Measurements from ENCODE around the gene CARS1. TPM values are rescaled to one million over a fixed set of nuclear protein-coding genes. Genes with fewer than 3 reads are reported as not detected.
A peak's percentile ranks its signal among the peaks of the same experiment; 100 is the strongest.

Gene CARS1
- total and polyA plus RNA-seq, 9 of the 15 experiments (the other 6 are each of a cell fraction or from before 2014, with no cell fraction given) = 14.4 to 106 (median 73.6) TPM

- CTCF ChIA-PET (ENCODE audit: low intra/inter-chr PET ratio) = interaction anchor here (1.3 to 4.1 kb wide), 2 partner anchors 51 to 556 kb away, joined by 4 to 68 read pairs; no protein-coding TSS in a partner anchor
- H3K36me3 ChIP-seq (ENCODE audit: control insufficient read depth, insufficient read depth, low read length) = no peaks in the 10 kb centered on the region
Observed at GRCh38 chr11:3089236-3090061, 32.2 kb upstream of the CARS1 start.

GRCh38 chr11:3088806-3089205, 31.6 kb upstream of the CARS1 start:
- POLR2A ChIA-PET = no interaction called here
- Histone ChIP-seq H3K4me3 (no peak overlapping the region), H3K36me3 (ENCODE audit: control insufficient read depth, insufficient read depth, low read length) (no peaks in the 10 kb centered on the region), H3K27ac (ENCODE audit: extremely low read depth, low read depth, low read length) (no peak overlapping the region), H2AFZ (ENCODE audit: low read depth, low read length) (no peak overlapping the region), H3K9me3 (replicated peaks; ENCODE audit: control insufficient read depth, insufficient read depth, low read depth, low read length) (no peaks in the 10 kb centered on the region), H3K79me2 (ENCODE audit: control insufficient read depth, insufficient read depth, low read length) (no peaks in the 10 kb centered on the region), H3K9me1 (ENCODE audit: control insufficient read depth, insufficient read depth, low read length) (no peaks in the 10 kb centered on the region), H3K4me2 (ENCODE audit: insufficient read depth, low read length) (no peak overlapping the region), H3K27me3 (ENCODE audit: control insufficient read depth in 2 of 2, insufficient read depth in 2 of 2, low read length in 2 of 2) (peaks cover 0 to 14% of the 10 kb centered on the region in 2 experiments; a peak in 2 of 5 replicates), H4K20me1 (replicated peaks; ENCODE audit: control insufficient read depth, insufficient read depth, low read length) (peaks cover 10% of the 10 kb centered on the region; the same call in 1 of the 2 replicates), H3K4me1 (replicated peaks in 1 of 2; ENCODE audit: control insufficient read depth in 2 of 2, insufficient read depth in 2 of 2, low read length in 2 of 2) (peaks cover 0 to 53% of the 10 kb centered on the region in 2 experiments; a peak in 2 of 5 replicates), H3K9ac (ENCODE audit: insufficient read depth in 1 of 2, low read depth in 2 of 2, low read length in 2 of 2) (peak overlapping the region in 1 of 2 experiments; percentile 55; a peak in 2 of 4 replicates)
- BruUV-seq (replicated peaks) = no TSS peak
- intact Hi-C loops (cut with micrococcal nuclease) (no loop called here), in situ Hi-C loops (cut with MboI) (no loop called here)
- WGBS (ENCODE audit: insufficient coverage, low coverage, missing lambda C conversion rate) = 41% methylated on average over 14 of the region's 14 CpGs
- DNase-seq (ENCODE audit: extremely low read depth in 1 of 4, low spot score in 3 of 4) (no peak), ATAC-seq (no peak), FAIRE-seq (no peak)
- CTCF ChIA-PET (ENCODE audit: low intra/inter-chr PET ratio) = interaction anchor here (4.1 kb wide), 1 partner anchor 51 kb away, joined by 68 read pairs; no protein-coding TSS in a partner anchor
- TF ChIP-seq MAFF (IDR thresholded peaks at IDR 0.05; ENCODE audit: low read length) = no peak
- no peak for TF ChIP-seq ZKSCAN8 (CRISPR knock-in tag; IDR thresholded peaks at IDR 0.05)
- no peak for TF ChIP-seq NKRF (IDR thresholded peaks at IDR 0.05; ENCODE audit: borderline replicate concordance)
- no peak for TF ChIP-seq ZNF124 (CRISPR knock-in tag; IDR thresholded peaks at IDR 0.05)
- no peak for TF ChIP-seq NELFE (IDR thresholded peaks at IDR 0.05; ENCODE audit: insufficient read depth, insufficient read length)
- TF ChIP-seq RBM14 (IDR thresholded peaks at IDR 0.05; ENCODE audit: borderline replicate concordance, insufficient read depth, low read depth, low read length) = no peak
- no peak for TF ChIP-seq ARID3B (CRISPR knock-in tag; IDR thresholded peaks at IDR 0.05; ENCODE audit: borderline replicate concordance)
- no peak for TF ChIP-seq SREBF1 (IDR thresholded peaks at IDR 0.05; ENCODE audit: borderline replicate concordance, low read depth, low read length)
- no peak for TF ChIP-seq PPARD (CRISPR knock-in tag; IDR thresholded peaks at IDR 0.05)

More at GRCh38 chr11:3089236-3090061, 32.2 kb upstream of the CARS1 start:
- Histone ChIP-seq H3K4me2 (ENCODE audit: insufficient read depth, low read length) (no peak overlapping the region), H3K9me3 (replicated peaks; ENCODE audit: control insufficient read depth, insufficient read depth, low read depth, low read length) (no peaks in the 10 kb centered on the region), H3K9ac (ENCODE audit: insufficient read depth in 1 of 2, low read depth in 2 of 2, low read length in 2 of 2) (peak overlapping the region in 1 of 2 experiments; percentile 24; a peak in 1 of 4 replicates), H4K20me1 (replicated peaks; ENCODE audit: control insufficient read depth, insufficient read depth, low read length) (peaks cover 10% of the 10 kb centered on the region; the same call in 1 of the 2 replicates), H3K27me3 (ENCODE audit: control insufficient read depth in 2 of 2, insufficient read depth in 2 of 2, low read length in 2 of 2) (peaks cover 0 to 9% of the 10 kb centered on the region in 2 experiments; a peak in 2 of 5 replicates), H3K4me1 (replicated peaks in 1 of 2; ENCODE audit: control insufficient read depth in 2 of 2, insufficient read depth in 2 of 2, low read length in 2 of 2) (peaks cover 0 to 59% of the 10 kb centered on the region in 2 experiments; a peak in 2 of 5 replicates), H2AFZ (ENCODE audit: low read depth, low read length) (no peak overlapping the region), H3K79me2 (ENCODE audit: control insufficient read depth, insufficient read depth, low read length) (no peaks in the 10 kb centered on the region), H3K9me1 (ENCODE audit: control insufficient read depth, insufficient read depth, low read length) (no peaks in the 10 kb centered on the region), H3K27ac (ENCODE audit: extremely low read depth, low read depth, low read length) (no peak overlapping the region), H3K4me3 (no peak overlapping the region)
- DNase-seq (ENCODE audit: extremely low read depth in 1 of 4, low spot score in 3 of 4) (no peak), FAIRE-seq (no peak), ATAC-seq (no peak)
- TF ChIP-seq KHSRP (IDR thresholded peaks at IDR 0.05) (no peak), POLR2G (IDR thresholded peaks at IDR 0.05; ENCODE audit: low read depth, low read length) (peak; percentile 33; the same call in 1 of the 2 replicates)
- no TSS peak for BruUV-seq (replicated peaks)
- intact Hi-C loops (cut with micrococcal nuclease) = loop anchor here (10.0 kb wide), 1 partner anchor 195 kb away; no protein-coding TSS in a partner anchor
- in situ Hi-C loops (cut with MboI) = loop anchor here (5.0 kb wide), 1 partner anchor 47 kb away; no protein-coding TSS in a partner anchor
- POLR2A ChIA-PET = interaction anchor here (1.0 to 1.4 kb wide), 2 partner anchors 146 to 160 kb away, joined by 3 to 4 read pairs; partner anchors contain the start of gene PHLDA2
- 53% methylated on average over 24 of the region's 25 CpGs for WGBS (ENCODE audit: insufficient coverage, low coverage, missing lambda C conversion rate)
